GM21381 (cell line): ENCODE results near the gene MYLK2.
"Not testable (repeated sequence)": the region's sequence is repeated elsewhere in the genome, so short reads cannot be mapped to it uniquely, and the experiment has no call there.

ENCODE experiments used
- ATAC-seq: cut with Tn5 transposase; IDR thresholded peaks from one replicate; pipeline ENCODE4 v1.9.1; 2021; ENCODE audit warnings: mild to moderate bottlenecking, moderate library complexity; ENCODE audit not compliant: unreplicated experiment

Gene MYLK2

GRCh38 chr20:31815408-31816188, 3.6 kb upstream of the MYLK2 start:
- no peak for ATAC-seq

GRCh38 chr20:31816221-31816620, 2.9 kb upstream of the MYLK2 start:
- ATAC-seq: no peak

GRCh38 chr20:31817461-31817860, 1.7 kb upstream of the MYLK2 start:
- no peak for ATAC-seq

GRCh38 chr20:31818376-31818908, 714 bp upstream of the MYLK2 start:
- ATAC-seq: no peak

GRCh38 chr20:31820228-31820627, 1.1 kb downstream of the MYLK2 start:
- ATAC-seq: no peak

- ATAC-seq: no peak
Observed at GRCh38 chr20:31821427-31821826, 2.3 kb downstream of the MYLK2 start.

GRCh38 chr20:31822421-31823330, 3.5 kb downstream of the MYLK2 start:
- no peak for ATAC-seq

GRCh38 chr20:31823360-31824124, 4.4 kb downstream of the MYLK2 start:
- ATAC-seq: no peak

- no peak for ATAC-seq
Observed at GRCh38 chr20:31824125-31824485, 4.9 kb downstream of the MYLK2 start.

- no peak for ATAC-seq
Observed at GRCh38 chr20:31824554-31825313, 5.6 kb downstream of the MYLK2 start.

- ATAC-seq: no peak
Observed at GRCh38 chr20:31826074-31826473, 6.9 kb downstream of the MYLK2 start.

- no peak for ATAC-seq
Observed at GRCh38 chr20:31827059-31827458, 7.9 kb downstream of the MYLK2 start.

GRCh38 chr20:31828016-31828415, 8.9 kb downstream of the MYLK2 start:
- not testable (repeated sequence) for ATAC-seq

- no peak for ATAC-seq
Observed at GRCh38 chr20:31829731-31830130, 10.6 kb downstream of the MYLK2 start.

GRCh38 chr20:31830406-31830981, 11.3 kb downstream of the MYLK2 start:
- no peak for ATAC-seq

GRCh38 chr20:31831211-31831610, 12.1 kb downstream of the MYLK2 start:
- ATAC-seq: no peak

GRCh38 chr20:31831771-31832306, 12.7 kb downstream of the MYLK2 start:
- no peak for ATAC-seq

GRCh38 chr20:31833130-31833930, 14.2 kb downstream of the MYLK2 start:
- no peak for ATAC-seq
